Stimulated activated effector memory CD8-positive, alpha-beta T cell treated with anti-CD3 and anti-CD28 coated beads, Interleukin-12 subunit alpha, Interleukin-12 subunit beta, amount 100 ng/mL, for 72 hours (primary cell): ENCODE data around the gene CRYZL1.

Source experiments
- ATAC-seq: fragments of 150-1000 bp; cut with Tn5 transposase; 2 replicates; pipeline ENCODE4 v1.10.0; 2021
- DNase-seq, 2 donors: peaks; one replicate each; pipeline ENCODE4 v3.0.0; 2021 to 2022; ENCODE audit warnings: low spot score in 2 of 2
- H3K27ac Mint-ChIP-seq: one replicate; pipeline ENCODE4 v1.8.0; 2022; ENCODE audit warnings: mild to moderate bottlenecking, mixed read lengths
- H3K36me3 Mint-ChIP-seq: one replicate; pipeline ENCODE4 v1.8.0; 2022; ENCODE audit warnings: mild to moderate bottlenecking, mixed read lengths
- H3K4me1 Mint-ChIP-seq: one replicate; pipeline ENCODE4 v1.8.0; 2022; ENCODE audit warnings: mixed read lengths
- H3K4me3 Mint-ChIP-seq: one replicate; pipeline ENCODE4 v1.8.0; 2022; ENCODE audit warnings: mild to moderate bottlenecking, mixed read lengths
- H3K9me3 Mint-ChIP-seq: one replicate; pipeline ENCODE4 v1.8.0; 2022; ENCODE audit warnings: mixed read lengths

The CRYZL1 gene

DNA sequence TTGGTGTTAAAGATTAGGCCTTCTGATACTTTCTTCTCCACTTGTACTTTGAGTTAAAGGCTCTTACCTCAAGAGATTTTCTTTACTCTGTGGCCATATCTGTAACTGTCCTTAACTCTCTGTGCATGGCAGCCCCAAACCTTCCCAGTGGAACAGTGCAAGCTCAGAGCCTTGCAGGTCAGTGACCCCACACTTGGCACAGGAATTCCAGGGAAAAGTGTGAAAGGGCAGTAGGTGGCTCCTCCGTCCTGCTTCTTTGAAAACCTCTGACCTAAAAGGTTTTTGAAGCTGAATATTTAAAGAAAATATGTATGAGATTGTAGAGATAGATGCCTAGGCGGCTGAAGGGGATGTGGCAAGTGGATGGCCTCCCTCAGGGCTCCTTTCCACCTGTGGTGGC lies 27.1 kb upstream of the CRYZL1 start:
- no peak for DNase-seq
- ATAC-seq, result no peak
- Mint-ChIP-seq H3K27ac (no peak overlapping the region), H3K36me3 (no peaks in the 10 kb centered on the region), H3K9me3 (no peaks in the 10 kb centered on the region), H3K4me3 (no peak overlapping the region), H3K4me1 (no peaks in the 10 kb centered on the region)

DNA sequence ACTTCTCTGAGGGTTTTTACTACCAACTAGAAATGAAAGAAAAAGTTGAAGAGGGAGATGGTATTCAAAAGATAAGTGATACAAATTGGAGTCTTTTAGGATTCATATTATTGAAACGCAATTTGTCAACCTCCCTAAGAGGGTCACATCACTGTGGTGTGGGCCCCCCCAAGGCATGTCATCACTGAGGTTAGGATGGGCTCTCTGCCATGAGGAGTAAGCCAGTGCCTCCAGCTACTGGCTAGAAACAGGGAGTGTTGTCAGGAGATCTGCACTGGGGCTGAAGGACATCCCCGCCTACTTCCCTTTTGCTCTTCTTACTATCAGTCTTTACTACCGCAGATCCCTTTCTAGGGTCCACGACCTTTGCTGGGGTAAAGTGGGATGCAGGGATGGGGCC lies 26.6 kb upstream of the CRYZL1 start:
- Mint-ChIP-seq H3K4me3 (no peak overlapping the region), H3K9me3 (no peaks in the 10 kb centered on the region), H3K27ac (no peak overlapping the region), H3K36me3 (no peaks in the 10 kb centered on the region), H3K4me1 (no peaks in the 10 kb centered on the region)
- no peak for DNase-seq
- no peak for ATAC-seq

DNA sequence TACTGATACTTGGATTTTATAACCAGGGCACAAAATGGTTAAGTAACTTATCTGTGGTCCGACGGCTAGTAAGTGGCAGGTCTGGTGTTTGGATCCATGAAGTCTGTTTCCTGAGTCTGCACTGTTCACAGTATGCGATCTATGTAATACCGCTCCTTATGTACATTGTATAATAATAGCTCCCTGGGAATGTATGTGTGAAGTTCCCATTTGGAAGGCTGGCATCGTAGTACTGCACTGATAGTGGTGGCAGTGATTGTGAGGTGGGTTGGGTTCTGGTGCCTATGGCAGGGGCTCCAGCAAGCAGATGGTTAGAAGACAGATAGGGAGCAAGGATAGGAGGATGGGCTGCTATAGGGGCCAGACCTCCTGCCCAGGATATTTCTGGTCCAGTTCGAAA lies 26.1 kb upstream of the CRYZL1 start:
- Mint-ChIP-seq H3K4me3 (no peak overlapping the region), H3K4me1 (no peaks in the 10 kb centered on the region), H3K9me3 (no peaks in the 10 kb centered on the region), H3K36me3 (no peaks in the 10 kb centered on the region), H3K27ac (no peak overlapping the region)
- DNase-seq, result no peak
- ATAC-seq, result no peak

DNA sequence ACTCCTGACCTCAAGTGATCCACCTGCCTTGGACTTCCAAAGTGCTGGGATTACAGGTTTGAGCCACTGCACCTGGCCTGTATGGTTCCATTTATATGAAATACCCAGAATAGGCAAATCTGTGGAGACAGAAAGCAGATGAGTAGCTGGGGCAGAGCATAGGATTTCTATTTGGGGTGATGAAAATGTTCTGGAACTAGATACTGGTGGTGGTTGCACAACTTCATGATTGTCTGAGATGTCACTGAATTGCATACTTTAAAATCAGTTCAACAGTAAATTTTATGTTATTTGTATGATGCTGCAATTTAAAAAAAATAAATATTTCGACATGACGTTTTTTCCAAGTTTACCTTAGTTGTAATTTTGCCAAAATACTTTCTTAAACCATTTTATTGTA lies 24.6 kb upstream of the CRYZL1 start:
- DNase-seq (no peak), ATAC-seq (no peak)
- Mint-ChIP-seq H3K4me1 (no peaks in the 10 kb centered on the region), H3K36me3 (no peaks in the 10 kb centered on the region), H3K4me3 (no peak overlapping the region), H3K9me3 (no peaks in the 10 kb centered on the region), H3K27ac (no peak overlapping the region)

DNA sequence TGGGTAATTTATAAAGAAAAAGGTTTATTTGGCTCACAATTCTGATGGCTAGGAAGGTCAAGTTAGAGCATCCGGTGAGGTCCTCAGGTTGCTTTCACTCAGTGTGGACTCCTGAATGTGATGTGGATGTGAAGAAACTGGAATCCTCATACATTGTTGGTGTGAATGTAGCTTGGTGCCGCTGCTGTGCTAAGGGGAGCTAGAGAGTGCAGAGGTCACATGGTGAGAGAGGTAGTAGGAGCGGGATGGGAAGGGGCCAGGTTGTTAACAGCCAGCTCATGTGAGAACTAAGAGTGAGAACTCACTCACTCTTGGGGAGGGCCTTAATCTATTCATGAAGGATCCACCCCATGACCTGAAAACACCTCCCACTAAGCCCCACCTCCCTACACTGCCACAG lies 22.6 kb upstream of the CRYZL1 start:
- H3K4me1 Mint-ChIP-seq, result no peaks in the 10 kb centered on the region
- DNase-seq (no peak), ATAC-seq (no peak)

DNA sequence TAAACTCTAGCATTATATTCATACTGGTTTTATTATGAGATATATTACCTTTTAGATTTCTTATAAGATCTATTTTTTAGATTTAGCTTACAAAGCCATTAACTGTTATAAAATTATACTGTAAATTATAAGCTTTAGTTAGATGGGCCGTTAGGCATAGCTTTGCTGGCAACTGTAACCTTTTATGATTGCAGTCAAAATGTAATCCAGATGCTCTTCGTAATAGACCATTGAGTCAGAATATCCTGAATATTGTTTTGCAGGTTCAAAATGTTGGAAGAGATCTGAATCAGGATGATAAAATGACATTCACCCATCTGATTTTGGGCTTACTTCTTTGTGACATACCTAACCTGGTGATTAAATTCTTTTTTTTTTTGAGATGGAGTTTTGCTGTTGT lies 21.7 kb upstream of the CRYZL1 start:
- Mint-ChIP-seq H3K27ac (no peak overlapping the region), H3K36me3 (no peaks in the 10 kb centered on the region), H3K9me3 (no peaks in the 10 kb centered on the region), H3K4me3 (no peak overlapping the region), H3K4me1 (no peaks in the 10 kb centered on the region)
- DNase-seq (no peak), ATAC-seq (no peak)

More for the DNA sequence above, 22.6 kb upstream of the CRYZL1 start:
- Mint-ChIP-seq H3K27ac (no peak overlapping the region), H3K9me3 (no peaks in the 10 kb centered on the region), H3K36me3 (no peaks in the 10 kb centered on the region), H3K4me3 (no peak overlapping the region)

DNA sequence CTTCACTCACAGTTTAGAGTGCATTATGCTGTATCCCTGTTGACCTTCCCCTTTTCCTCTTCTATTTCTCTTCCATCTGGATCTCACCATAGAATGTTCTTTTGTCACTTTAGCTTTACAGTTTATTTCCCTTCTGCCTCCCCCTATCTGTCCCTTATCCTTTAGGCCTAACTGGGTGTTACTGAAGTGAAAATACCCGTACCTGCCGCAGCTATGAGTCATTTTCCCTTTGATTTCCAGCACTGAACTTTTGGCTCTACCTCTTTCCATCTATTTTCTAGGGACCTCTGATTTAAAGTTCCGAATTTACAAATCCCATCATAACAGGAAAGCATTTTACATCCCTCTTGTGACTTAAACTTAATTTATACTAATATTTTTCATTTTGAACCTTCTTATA lies 20.5 kb upstream of the CRYZL1 start:
- Mint-ChIP-seq H3K27ac (no peak overlapping the region), H3K4me1 (no peaks in the 10 kb centered on the region), H3K9me3 (no peaks in the 10 kb centered on the region), H3K36me3 (no peaks in the 10 kb centered on the region), H3K4me3 (no peak overlapping the region)
- ATAC-seq, result no peak
- no peak for DNase-seq

DNA sequence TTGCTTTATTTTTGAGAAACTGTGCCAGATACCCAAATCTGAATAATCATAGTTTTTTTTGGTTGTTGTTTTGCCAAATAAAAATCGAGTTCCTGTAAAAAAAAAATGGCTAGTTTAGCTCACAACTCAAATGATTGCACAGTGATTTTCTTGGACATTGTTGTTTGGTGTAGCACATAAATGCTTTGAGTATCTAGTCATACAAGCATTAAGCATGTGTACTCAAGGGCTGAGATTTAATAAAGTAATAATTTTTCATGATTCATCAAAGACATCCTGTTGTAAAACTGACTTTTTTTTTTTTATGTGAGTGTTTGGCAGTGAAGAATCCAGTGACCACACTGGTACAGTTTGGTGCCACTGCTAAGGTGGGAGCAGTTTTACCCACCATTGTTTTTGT lies 19.6 kb upstream of the CRYZL1 start:
- Mint-ChIP-seq H3K4me1 (no peaks in the 10 kb centered on the region), H3K9me3 (no peaks in the 10 kb centered on the region), H3K4me3 (no peak overlapping the region), H3K36me3 (no peaks in the 10 kb centered on the region), H3K27ac (no peak overlapping the region)
- ATAC-seq (no peak), DNase-seq (no peak)

DNA sequence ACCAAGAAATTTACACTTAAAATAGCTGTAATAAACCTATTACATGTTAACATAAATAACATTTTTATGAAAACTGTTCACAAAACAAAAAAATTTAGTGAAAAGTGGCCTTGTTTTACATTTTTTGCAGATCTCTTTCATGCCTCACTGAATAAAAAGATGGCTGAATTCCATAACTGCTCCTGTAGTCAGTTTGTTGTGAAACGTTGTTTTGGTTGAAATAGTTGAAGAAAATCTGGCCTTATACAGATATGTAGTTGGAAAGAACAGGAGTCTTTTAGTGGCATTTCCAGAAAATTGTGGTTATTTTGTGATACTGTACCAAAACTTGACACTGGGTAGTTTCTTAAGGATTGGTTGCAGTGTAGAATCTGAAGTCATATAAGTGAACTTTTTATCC lies 18.9 kb upstream of the CRYZL1 start:
- Mint-ChIP-seq H3K4me3 (no peak overlapping the region), H3K4me1 (no peaks in the 10 kb centered on the region), H3K36me3 (no peaks in the 10 kb centered on the region), H3K9me3 (no peaks in the 10 kb centered on the region), H3K27ac (no peak overlapping the region)
- no peak for ATAC-seq
- no peak for DNase-seq

DNA sequence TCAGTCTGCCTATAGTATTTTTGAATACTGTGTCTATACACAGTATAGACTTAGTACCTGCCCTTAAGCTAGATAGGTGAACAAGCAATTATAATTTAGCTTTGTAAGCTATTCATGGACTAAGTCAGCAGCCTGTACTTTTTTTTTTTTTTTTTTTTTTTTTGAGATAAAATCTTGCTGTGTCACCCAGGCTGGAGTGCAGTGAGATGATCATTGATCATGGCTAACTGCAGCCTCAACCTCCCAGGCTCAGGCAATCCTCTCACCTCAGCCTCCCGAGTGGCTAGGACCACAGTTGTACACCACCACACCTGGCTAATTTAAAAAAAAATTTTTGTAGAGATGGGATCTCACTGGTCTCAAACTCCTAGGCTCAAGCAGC lies 18.0 kb upstream of the CRYZL1 start:
- Mint-ChIP-seq H3K4me1 (no peaks in the 10 kb centered on the region), H3K27ac (no peak overlapping the region), H3K4me3 (no peak overlapping the region), H3K9me3 (no peaks in the 10 kb centered on the region), H3K36me3 (no peaks in the 10 kb centered on the region)
- no peak for ATAC-seq
- no peak for DNase-seq

DNA sequence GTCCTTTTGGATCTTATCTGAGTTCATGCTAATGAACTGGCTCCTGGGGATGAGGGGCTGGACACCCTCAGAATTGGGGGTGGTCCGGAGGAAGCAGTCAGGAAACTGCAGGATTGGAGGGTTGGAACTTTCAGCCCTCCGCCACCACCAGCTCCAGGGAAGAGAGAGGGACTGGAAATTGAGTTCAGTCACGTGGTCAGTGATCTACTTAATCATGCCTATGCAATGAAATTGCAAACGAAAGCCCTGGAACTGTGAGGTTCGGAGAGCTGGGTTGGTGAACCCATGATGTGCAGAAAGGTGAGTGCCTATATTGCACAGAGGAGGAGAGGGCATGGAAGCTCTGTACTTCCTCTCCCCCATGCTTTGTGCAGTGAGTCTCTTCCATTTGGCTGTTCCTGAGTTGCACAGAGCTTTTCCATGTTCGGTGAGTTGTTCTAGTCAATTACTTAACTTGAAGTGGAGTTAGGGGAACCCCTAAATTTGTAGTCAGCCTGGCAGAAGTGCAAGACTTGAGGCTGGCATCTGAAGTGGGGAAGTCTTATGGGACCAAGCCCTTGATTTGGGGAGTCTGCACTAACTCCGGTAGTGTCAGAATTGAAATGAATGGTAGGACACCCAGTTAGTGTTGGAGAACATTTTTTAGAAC lies 17.5 kb upstream of the CRYZL1 start:
- Mint-ChIP-seq H3K36me3 (no peaks in the 10 kb centered on the region), H3K4me1 (no peaks in the 10 kb centered on the region), H3K27ac (no peak overlapping the region), H3K9me3 (no peaks in the 10 kb centered on the region), H3K4me3 (no peak overlapping the region)
- ATAC-seq, result no peak
- no peak for DNase-seq

DNA sequence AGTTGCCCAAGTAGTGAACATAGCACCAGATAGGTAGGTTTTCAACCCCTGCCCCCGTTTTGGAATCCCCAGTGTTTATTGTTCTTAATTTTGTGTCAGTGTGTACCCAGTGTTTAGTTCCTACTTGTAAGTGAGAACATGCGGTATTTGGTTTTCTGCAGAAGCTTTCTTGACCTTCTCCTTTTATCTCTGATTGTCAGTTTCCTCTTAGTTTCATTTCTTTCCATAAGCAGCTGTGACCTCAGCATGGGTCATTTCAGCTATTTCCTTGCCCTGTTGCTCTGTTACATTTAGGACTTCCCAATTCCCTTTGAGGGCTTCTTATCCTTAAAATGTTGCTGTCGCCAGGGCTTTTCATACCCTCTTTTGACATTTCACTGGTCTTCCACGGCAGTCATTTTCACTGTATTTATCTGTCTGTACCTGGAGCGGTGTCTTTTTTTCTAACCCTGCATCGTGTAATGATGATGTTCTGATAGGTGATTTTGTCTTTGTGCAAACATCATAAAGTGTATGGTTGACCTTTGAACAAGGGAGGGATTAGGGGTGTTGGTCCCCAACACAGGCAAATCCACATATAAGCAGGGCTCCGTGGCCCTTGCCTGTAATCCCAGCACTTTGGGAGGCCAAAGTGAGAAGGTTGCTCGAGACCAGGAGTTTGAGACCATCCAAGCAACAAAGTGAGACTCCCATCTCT lies 15.7 kb upstream of the CRYZL1 start:
- Mint-ChIP-seq H3K4me1 (no peaks in the 10 kb centered on the region), H3K9me3 (no peaks in the 10 kb centered on the region), H3K27ac (no peak overlapping the region), H3K36me3 (no peaks in the 10 kb centered on the region), H3K4me3 (no peak overlapping the region)
- ATAC-seq, result no peak
- DNase-seq, result no peak

DNA sequence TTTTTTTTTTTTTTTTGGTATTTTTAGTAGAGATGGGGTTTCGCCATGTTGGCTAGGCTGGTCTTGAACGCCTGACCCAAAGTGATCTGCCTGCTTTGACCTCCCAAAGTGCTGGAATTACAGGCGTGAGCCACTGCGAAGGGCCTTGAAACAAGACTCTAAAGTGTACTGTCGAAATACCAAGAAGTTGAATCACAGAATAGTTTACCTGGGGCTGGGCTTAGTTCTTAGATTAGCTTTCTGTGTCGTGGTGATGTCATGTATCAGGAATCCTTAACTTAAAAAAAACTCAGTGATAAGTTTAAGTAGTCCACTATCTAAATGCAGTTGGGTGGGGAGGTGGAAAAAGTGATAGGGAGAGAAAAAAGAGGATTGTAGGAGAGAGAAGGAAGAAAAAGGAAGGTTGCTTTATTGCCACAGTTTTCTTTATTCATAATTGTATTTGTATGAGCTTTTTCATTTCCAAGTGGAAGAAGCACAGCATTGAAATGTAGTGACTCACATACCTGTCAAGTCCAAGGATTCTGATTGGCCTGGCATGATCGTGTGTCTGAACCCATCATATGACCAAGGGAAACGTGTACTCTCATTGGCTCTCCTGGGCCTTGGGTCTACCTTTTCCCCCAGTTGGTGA lies 14.2 kb upstream of the CRYZL1 start:
- no peak for ATAC-seq
- Mint-ChIP-seq H3K4me3 (no peak overlapping the region), H3K4me1 (no peaks in the 10 kb centered on the region), H3K9me3 (no peaks in the 10 kb centered on the region), H3K36me3 (no peaks in the 10 kb centered on the region), H3K27ac (no peak overlapping the region)
- DNase-seq, result no peak

DNA sequence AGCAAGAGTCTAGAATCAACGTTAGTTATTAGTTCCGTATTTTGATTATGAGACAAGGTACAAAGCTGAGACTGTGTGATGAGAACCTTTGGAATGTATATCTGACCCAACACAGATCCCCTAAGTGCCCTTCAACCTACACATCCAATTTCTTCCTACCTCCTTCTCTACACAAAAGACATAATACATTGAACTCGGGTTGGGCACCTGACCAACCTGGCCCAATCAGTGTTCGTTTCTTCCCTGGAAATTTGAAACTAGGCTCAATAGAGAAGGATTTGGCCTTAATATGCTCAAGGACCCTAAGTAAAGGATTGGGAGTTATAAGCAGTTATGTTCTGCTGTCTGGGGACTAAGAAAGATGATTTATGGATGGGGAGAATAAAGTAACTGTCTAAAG lies 12.9 kb upstream of the CRYZL1 start:
- no peaks in the 10 kb centered on the region for H3K36me3 Mint-ChIP-seq
- DNase-seq, result no peak
- no peaks in the 10 kb centered on the region for H3K9me3 Mint-ChIP-seq
- H3K4me1 Mint-ChIP-seq, result no peaks in the 10 kb centered on the region
- H3K27ac Mint-ChIP-seq, result no peak overlapping the region
- ATAC-seq, result no peak
- no peak overlapping the region for H3K4me3 Mint-ChIP-seq

DNA sequence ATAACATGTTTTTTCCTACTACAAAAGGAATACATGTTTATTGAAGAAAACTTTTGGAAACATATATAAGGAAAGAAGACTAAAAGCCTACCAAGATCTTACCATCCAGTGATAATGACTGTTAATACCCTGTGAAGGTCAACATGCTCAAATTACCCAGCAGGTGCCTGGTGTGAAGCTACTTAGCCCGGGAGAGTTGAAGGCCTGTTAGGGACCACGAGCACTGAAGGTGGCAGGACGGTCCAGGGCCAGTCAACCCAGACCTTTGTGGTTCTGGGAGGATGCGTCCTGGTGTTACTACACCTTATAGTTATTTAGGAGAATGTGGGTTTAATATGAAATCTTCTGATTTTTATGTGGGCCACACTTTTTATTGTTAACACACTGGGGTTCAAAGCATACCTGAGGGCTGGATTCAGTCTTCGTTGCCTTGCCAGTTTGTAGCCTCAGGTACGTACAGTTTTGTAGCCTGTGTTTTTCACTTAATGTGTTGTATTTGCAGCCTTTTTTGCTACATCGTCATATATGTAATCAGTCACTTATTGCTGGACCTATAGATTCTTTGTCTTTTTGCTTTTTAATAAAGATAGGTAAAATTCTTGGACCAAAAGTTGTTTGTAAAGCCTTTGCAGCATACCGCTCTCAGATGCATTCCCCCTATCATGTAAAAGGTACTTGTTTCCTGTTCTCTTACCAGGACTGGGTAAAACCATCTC lies 10.6 kb upstream of the CRYZL1 start:
- DNase-seq, result no peak
- H3K4me1 Mint-ChIP-seq, result no peaks in the 10 kb centered on the region

More for the DNA sequence above, 10.6 kb upstream of the CRYZL1 start:
- Mint-ChIP-seq H3K36me3 (no peaks in the 10 kb centered on the region), H3K9me3 (no peaks in the 10 kb centered on the region), H3K27ac (no peak overlapping the region), H3K4me3 (no peak overlapping the region)
- ATAC-seq, result no peak
